Mesothelial cell of epicardium (in vitro differentiated cells): ENCODE results near the gene ANGEL1. TPM values are rescaled to one million over a fixed set of nuclear protein-coding genes. Genes with fewer than 3 reads are reported as not detected.

Source experiments
- DNase-seq, 2 experiments: peaks; one replicate each; pipeline ENCODE4 v3.0.0; 2021; ENCODE audit warnings: low spot score in 2 of 2; ENCODE audit not compliant: unreplicated experiment in 2 of 2
- H3K27ac Mint-ChIP-seq: 2 replicates; pipeline ENCODE4 v1.8.0; 2021; ENCODE audit warnings: mixed read lengths
- H3K27me3 Mint-ChIP-seq: 2 replicates; pipeline ENCODE4 v1.8.0; 2021; ENCODE audit warnings: low read depth, mixed read lengths
- H3K36me3 Mint-ChIP-seq: 2 replicates; pipeline ENCODE4 v1.8.0; 2021; ENCODE audit warnings: mixed read lengths
- H3K4me1 Mint-ChIP-seq: 2 replicates; pipeline ENCODE4 v1.8.0; 2021; ENCODE audit warnings: mixed read lengths
- H3K4me3 Mint-ChIP-seq: 2 replicates; pipeline ENCODE4 v1.8.0; 2021; ENCODE audit warnings: mild to moderate bottlenecking, moderate library complexity, mixed read lengths
- H3K9me3 Mint-ChIP-seq: 2 replicates; pipeline ENCODE4 v1.8.0; 2021; ENCODE audit warnings: mixed read lengths
- CTCF ChIP-seq: fragments of 200-600 bp; sonication (generic); IDR thresholded peaks from one replicate; pipeline ENCODE4 v1.5.0; 2021; ENCODE audit warnings: antibody characterized with exemption; ENCODE audit not compliant: unreplicated experiment
- total RNA-seq: library from RNA; stranded (reverse); gene quantifications from 3 replicates; pipeline ENCODE4 v1.2.1, GENCODE V29; 2021

ANGEL1 gene
- total RNA-seq, 1 donor from 2014 or later, result 39.4 TPM

- Mint-ChIP-seq H3K9me3 (peaks cover 5% of the 10 kb centered on the region), H3K4me1 (peaks cover 1% of the 10 kb centered on the region), H3K27me3 (peaks cover 34% of the 10 kb centered on the region), H3K36me3 (no peaks in the 10 kb centered on the region), H3K4me3 (no peak overlapping the region), H3K27ac (no peak overlapping the region)
- DNase-seq, result no peak
- TF ChIP-seq CTCF, result no peak
These were observed 16.3 kb upstream of the ANGEL1 start for GRCh38 chr14:76829013-76829365.

GRCh38 chr14:76828339-76829012, 15.8 kb upstream of the ANGEL1 start:
- peaks cover 5% of the 10 kb centered on the region for H3K9me3 Mint-ChIP-seq
- peaks cover 34% of the 10 kb centered on the region for H3K27me3 Mint-ChIP-seq
- no peak overlapping the region for H3K27ac Mint-ChIP-seq
- H3K4me1 Mint-ChIP-seq, result no peaks in the 10 kb centered on the region
- no peak for TF ChIP-seq CTCF
- no peak for DNase-seq
- no peaks in the 10 kb centered on the region for H3K36me3 Mint-ChIP-seq
- H3K4me3 Mint-ChIP-seq, result no peak overlapping the region

- Mint-ChIP-seq H3K4me3 (no peak overlapping the region), H3K4me1 (no peaks in the 10 kb centered on the region), H3K36me3 (no peaks in the 10 kb centered on the region), H3K27me3 (peaks cover 36% of the 10 kb centered on the region), H3K9me3 (peaks cover 5% of the 10 kb centered on the region), H3K27ac (no peak overlapping the region)
- TF ChIP-seq CTCF, result no peak
- DNase-seq, result no peak
These were observed 15.1 kb upstream of the ANGEL1 start for GRCh38 chr14:76827696-76828296.

- Mint-ChIP-seq H3K4me1 (no peaks in the 10 kb centered on the region), H3K27me3 (peaks cover 37% of the 10 kb centered on the region), H3K4me3 (no peak within 1 kb of the TSS), H3K9me3 (no peaks in the 10 kb centered on the region), H3K36me3 (no peaks in the 10 kb centered on the region), H3K27ac (no peak within 1 kb of the TSS)
- no peak for DNase-seq
- TF ChIP-seq CTCF, result no peak
These were observed 13.4 kb upstream of the ANGEL1 start, which contains the start of gene LRRC74A for GRCh38 chr14:76826122-76826521. TSS of gene LRRC74A (plus strand) at chr14:76826408. CDS start at chr14:76826698, 290 bp downstream.

- H3K9me3 Mint-ChIP-seq, result no peaks in the 10 kb centered on the region
- no peak for DNase-seq
- no peak overlapping the region for H3K27ac Mint-ChIP-seq
- H3K36me3 Mint-ChIP-seq, result no peaks in the 10 kb centered on the region
- no peak overlapping the region for H3K4me3 Mint-ChIP-seq
- peaks cover 26% of the 10 kb centered on the region for H3K27me3 Mint-ChIP-seq
- no peak for TF ChIP-seq CTCF
- no peaks in the 10 kb centered on the region for H3K4me1 Mint-ChIP-seq
These were observed 8.0 kb upstream of the ANGEL1 start for GRCh38 chr14:76820700-76821099.
